Measurements from ENCODE around the gene RAPH1. TPM values are rescaled to one million over a fixed set of nuclear protein-coding genes. Genes with fewer than 3 reads are reported as not detected.
A peak's percentile ranks its signal among the peaks of the same experiment; 100 is the strongest.

The RAPH1 gene
- total and polyA plus RNA-seq, 2 experiments from 2014 or later: 12.9 to 22.1 TPM

DNA sequence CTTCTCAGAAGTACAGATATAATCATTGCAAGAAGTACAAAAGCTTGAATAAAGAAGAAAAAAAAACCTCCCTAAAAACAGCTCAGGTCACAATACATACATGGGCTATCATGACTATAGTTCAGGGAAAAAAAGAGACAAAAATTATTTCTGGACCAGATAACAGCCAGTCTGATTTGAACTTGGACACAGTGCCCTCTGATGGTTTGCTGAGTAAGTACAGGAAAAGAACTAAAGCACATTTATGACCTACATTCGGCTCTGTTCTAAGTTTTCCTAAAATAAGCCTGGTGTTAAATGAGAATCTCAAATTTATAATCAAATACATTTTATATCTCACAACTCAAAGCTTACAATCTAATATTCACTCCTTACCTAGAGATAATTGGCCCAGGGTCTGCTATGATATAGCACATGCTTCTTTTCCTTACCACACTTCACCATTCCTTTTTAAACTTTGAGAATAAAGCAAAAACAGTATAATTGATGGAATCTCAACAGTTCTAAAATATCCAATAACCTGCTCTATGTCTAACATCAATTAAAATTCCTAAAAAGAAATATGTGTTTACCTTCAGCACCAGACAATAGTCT lies 81.1 kb downstream of the RAPH1 start:
- TF ChIP-seq EZH2 (IDR thresholded peaks at IDR 0.05; ENCODE audit: borderline replicate concordance): no peak
- TF ChIP-seq, protein P1, sequence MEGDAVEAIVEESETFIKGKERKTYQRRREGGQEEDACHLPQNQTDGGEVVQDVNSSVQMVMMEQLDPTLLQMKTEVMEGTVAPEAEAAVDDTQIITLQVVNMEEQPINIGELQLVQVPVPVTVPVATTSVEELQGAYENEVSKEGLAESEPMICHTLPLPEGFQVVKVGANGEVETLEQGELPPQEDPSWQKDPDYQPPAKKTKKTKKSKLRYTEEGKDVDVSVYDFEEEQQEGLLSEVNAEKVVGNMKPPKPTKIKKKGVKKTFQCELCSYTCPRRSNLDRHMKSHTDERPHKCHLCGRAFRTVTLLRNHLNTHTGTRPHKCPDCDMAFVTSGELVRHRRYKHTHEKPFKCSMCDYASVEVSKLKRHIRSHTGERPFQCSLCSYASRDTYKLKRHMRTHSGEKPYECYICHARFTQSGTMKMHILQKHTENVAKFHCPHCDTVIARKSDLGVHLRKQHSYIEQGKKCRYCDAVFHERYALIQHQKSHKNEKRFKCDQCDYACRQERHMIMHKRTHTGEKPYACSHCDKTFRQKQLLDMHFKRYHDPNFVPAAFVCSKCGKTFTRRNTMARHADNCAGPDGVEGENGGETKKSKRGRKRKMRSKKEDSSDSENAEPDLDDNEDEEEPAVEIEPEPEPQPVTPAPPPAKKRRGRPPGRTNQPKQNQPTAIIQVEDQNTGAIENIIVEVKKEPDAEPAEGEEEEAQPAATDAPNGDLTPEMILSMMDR (IDR thresholded peaks at IDR 0.05; ENCODE audit: poor library complexity): peak; percentile 84
- Histone ChIP-seq H3K27me3 (no peaks in the 10 kb centered on the region), H3K4me2 (no peak overlapping the region), H3K9me2 (replicated peaks; ENCODE audit: insufficient read depth) (no peaks in the 10 kb centered on the region), H3K4me3 (no peak overlapping the region), H2AFZ (no peak overlapping the region), H3K9me3 (ENCODE audit: low read depth) (no peaks in the 10 kb centered on the region), H3K4me1 (ENCODE audit: insufficient read depth) (peaks cover 10% of the 10 kb centered on the region), H3K79me2 (no peaks in the 10 kb centered on the region), H3K36me3 (replicated peaks; ENCODE audit: insufficient read depth, low read depth) (no peaks in the 10 kb centered on the region), H3K27ac (no peak overlapping the region), H4K20me1 (ENCODE audit: insufficient read depth, poor library complexity, severe bottlenecking) (no peaks in the 10 kb centered on the region)
- 40% methylated on average over 1 of the region's 1 CpG for WGBS (ENCODE audit: low lambda C conversion rate, missing lambda C conversion rate)
- DNase-seq (ENCODE audit: low spot score): peak; percentile 70

DNA sequence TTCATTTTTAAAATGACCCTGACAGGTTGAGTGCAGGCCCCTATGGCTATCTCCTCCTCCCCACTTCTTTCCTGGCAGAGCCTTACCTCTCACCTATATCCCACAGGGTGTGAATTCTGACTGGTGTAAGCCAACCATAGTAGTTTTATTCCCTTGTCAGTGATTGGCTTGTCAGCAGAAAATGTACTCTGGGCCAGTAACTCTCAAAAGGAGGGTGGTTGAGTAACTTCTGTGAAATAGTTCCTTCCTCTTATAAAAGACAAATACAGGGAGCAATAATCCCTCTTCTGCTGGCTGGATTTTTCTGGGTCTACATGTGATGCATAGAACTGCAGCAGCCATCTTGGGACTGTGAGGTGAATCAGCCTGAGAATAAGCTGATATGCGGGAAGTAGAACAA lies 83.4 kb downstream of the RAPH1 start:
- H3K27ac ChIP-seq: peak overlapping the region; percentile 8
- H3K36me3 ChIP-seq (replicated peaks; ENCODE audit: insufficient read depth, low read depth): no peaks in the 10 kb centered on the region
- no peaks in the 10 kb centered on the region for H4K20me1 ChIP-seq (ENCODE audit: insufficient read depth, poor library complexity, severe bottlenecking)
- no peak for TF ChIP-seq EZH2 (IDR thresholded peaks at IDR 0.05; ENCODE audit: borderline replicate concordance)
- TF ChIP-seq EZH2phosphoT487 (IDR thresholded peaks at IDR 0.05; ENCODE audit: low read depth, severe bottlenecking, unreplicated experiment): no peak
- TF ChIP-seq, protein P1 (IDR thresholded peaks at IDR 0.05; ENCODE audit: poor library complexity): no peak
- H3K9me3 ChIP-seq (ENCODE audit: low read depth): no peaks in the 10 kb centered on the region
- no peak for DNase-seq (ENCODE audit: low spot score)
- H2AFZ ChIP-seq: no peak overlapping the region
- H3K79me2 ChIP-seq: no peaks in the 10 kb centered on the region
- H3K4me1 ChIP-seq (ENCODE audit: insufficient read depth): peaks cover 10% of the 10 kb centered on the region
- H3K4me3 ChIP-seq: no peak overlapping the region
- no peak overlapping the region for H3K4me2 ChIP-seq
- WGBS (ENCODE audit: low lambda C conversion rate, missing lambda C conversion rate): 96% methylated on average over 1 of the region's 1 CpG
- H3K27me3 ChIP-seq: no peaks in the 10 kb centered on the region
- H3K9me2 ChIP-seq (replicated peaks; ENCODE audit: insufficient read depth): no peaks in the 10 kb centered on the region

DNA sequence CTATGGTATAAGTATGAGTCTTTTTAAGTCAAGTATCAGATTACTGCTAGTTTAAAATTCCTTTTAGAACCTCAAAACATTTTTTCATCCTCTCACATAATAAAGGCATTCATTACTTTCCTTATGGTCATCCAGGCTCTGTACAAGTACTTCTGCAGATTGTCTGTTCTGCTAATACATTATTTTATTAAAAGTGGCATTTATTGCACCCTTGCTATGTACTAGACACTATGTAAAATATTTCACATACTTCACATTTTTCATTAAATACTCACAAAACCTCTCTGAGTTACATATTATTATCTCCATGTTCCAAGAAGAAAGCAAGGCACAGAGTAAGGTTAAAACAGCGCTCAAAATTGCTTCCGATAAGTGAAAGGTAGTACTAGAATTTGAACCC lies 84.1 kb downstream of the RAPH1 start:
- no peaks in the 10 kb centered on the region for H4K20me1 ChIP-seq (ENCODE audit: insufficient read depth, poor library complexity, severe bottlenecking)
- H3K27me3 ChIP-seq: no peaks in the 10 kb centered on the region
- H3K4me2 ChIP-seq: no peak overlapping the region
- no peak overlapping the region for H2AFZ ChIP-seq
- H3K9me2 ChIP-seq (replicated peaks; ENCODE audit: insufficient read depth): no peaks in the 10 kb centered on the region
- peaks cover 10% of the 10 kb centered on the region for H3K4me1 ChIP-seq (ENCODE audit: insufficient read depth)
- no peaks in the 10 kb centered on the region for H3K36me3 ChIP-seq (replicated peaks; ENCODE audit: insufficient read depth, low read depth)
- no peaks in the 10 kb centered on the region for H3K79me2 ChIP-seq
- WGBS (ENCODE audit: low lambda C conversion rate, missing lambda C conversion rate): 94% methylated on average over 2 of the region's 2 CpGs
- peak overlapping the region; percentile 8 for H3K27ac ChIP-seq
- DNase-seq (ENCODE audit: low spot score): no peak
- no peak overlapping the region for H3K4me3 ChIP-seq
- no peaks in the 10 kb centered on the region for H3K9me3 ChIP-seq (ENCODE audit: low read depth)
- TF ChIP-seq EZH2 (IDR thresholded peaks at IDR 0.05; ENCODE audit: borderline replicate concordance) (no peak), EZH2phosphoT487 (IDR thresholded peaks at IDR 0.05; ENCODE audit: low read depth, severe bottlenecking, unreplicated experiment) (no peak)
- TF ChIP-seq, protein P1 (IDR thresholded peaks at IDR 0.05; ENCODE audit: poor library complexity): no peak

All from hepatocyte (in vitro differentiated cells).